ENCODE data around the gene ABI2.
"Not testable (repeated sequence)": the region's sequence is repeated elsewhere in the genome, so short reads cannot be mapped to it uniquely, and the experiment has no call there.

The ABI2 gene

GRCh38 chr2:203360833-203361430 lies 32.7 kb downstream of the ABI2 start:
- no peak for DNase-seq

DNA sequence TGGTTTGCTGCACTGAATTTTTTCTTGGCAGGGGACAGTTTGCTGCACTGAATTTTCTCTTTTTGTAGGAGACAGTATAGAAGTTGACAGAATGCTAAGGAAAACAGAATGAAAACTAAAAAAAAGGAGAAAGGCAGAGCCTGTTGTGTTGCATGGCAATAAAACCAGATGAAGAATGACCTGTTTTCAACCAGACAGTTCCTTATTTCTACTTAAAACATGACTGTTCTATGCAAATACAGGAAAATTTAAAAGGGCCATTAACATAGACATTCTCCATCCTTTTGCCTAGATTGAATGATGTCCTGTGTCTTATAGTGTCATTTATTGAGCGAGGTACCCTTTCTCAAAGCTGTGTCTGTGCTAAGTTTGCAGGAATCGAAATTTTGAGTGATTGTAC lies 33.3 kb downstream of the ABI2 start:
- no peak for DNase-seq

DNA sequence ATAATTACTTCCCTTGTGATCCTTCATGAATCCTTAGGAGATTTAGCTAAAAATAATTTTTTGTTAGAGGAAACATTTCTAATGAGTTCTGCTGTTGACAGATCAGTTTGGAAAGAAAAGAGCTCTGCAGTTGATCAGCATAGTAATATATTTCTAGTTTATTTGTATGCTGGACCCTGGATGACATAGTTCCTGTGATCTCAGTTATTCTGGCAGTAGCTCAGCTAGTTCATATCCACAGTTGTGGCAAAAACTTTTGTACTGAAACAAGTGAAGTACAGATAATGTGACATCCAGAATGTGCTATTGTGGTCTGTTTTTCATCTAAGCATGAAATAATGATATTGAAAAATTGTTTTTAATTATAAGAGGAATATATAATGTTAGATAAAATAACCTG lies 33.7 kb downstream of the ABI2 start:
- no peak for DNase-seq

DNA sequence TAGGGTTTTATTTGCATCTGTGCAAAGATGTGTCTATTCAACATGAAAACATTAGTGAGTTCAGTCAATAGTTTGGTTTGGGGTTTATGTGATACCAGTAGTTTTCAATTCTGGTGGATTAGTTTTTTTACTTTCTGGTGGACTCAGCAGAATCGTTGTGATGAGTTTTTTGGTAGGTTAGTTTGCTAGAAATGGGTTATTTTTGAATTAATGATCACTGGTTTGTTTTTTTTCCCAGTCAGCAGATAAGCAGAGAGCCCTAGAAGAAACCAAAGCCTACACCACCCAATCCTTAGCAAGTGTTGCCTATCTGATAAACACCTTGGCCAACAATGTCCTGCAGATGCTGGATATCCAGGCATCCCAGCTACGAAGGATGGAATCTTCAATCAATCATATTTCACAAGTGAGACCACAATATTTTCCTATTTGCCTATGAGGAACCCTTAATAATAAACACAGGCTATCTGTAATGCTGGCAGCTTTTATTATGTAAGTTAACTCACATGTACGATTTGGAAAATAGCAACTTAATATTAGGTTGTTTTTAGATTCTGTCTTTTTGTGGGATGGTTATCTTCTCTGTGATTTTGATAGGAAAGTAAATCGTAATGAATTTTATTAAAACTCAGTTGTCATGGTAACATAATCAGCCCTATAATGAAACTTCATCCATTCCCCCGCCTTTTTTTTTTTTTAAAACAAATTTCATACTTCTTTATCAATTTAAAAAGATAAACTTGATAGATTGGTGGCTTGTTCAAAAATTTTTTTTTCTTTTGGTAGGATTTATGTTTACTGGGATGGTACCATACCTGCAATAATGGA lies 38.7 kb downstream of the ABI2 start:
- DNase-seq = no peak

- DNase-seq = not testable (repeated sequence)
These were observed 44.5 kb downstream of the ABI2 start for GRCh38 chr2:203372706-203373105.

DNA sequence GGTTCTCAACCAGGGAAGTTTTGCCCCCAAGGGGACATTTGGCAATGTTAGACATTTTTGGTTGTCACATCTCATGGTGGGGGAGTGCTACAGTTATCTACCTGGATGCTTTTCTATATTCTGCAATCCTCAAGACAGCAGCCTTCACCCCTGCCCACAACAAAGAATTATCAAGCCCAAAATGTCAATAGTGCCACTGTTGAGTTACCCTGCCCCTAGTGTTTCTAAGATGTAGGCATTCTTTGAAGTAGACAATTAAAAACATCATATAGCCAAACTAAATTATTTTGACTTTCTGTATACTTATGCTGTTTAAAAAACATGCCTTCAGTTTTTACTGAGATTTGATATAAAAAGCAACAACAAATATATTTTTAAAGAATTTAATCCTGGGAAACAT lies 48.0 kb downstream of the ABI2 start:
- no peak for DNase-seq

DNA sequence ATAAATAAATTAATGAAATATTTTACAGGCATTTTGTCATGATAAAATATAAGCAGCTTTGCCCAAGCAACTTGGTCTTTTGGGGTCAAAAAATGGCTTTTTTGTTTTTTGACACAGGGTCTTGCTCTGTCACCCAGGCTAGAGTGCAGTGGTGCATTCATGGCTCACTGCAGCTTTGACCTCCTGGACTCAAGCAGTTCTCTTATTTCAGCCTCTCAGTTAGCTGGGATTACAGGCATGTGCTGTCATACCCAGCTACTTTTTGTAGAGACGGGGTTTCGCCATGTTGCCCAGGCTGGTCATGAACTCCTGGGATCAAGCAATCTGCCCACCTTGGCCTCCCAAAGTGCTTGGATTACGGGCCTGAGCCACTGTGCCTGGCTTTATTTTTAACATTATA lies 51.0 kb downstream of the ABI2 start:
- DNase-seq = no peak

DNA sequence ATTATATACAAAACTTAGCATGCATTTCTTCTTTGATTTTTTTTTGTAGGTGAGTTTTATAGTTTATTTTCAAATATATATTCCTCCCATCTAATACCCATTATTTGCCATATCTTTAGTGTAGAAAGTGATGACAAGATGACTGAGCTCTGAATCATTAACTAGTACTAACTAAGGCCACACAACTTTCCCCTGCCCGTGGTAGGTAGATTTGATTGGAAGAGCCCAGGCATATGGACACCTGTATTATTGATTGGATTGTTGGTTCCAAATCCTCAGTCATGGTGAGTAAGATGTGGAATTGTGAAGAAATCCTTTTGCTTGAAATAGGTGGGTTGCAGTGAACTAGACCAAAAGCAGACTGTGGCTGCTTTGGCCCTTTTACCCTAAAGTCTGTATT lies 54.8 kb downstream of the ABI2 start:
- no peak for DNase-seq

DNA sequence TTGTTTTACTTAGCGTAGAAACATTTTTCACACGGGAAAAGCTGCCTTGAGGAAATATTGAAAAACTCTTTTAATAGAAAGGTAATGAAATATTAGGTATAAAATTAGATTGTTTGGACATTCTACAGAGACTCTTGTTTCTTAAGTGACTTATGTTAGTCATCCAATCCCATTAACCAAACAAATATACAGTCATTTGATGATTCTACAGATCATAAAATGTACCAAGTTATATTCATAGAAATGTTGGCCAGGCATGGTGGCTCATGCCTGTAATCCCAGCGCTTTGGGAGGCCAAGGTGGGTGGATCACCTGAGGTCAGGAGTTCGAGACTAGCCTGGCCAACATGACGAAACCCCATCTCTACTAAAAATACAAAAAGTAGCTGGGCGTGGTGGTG lies 60.0 kb downstream of the ABI2 start:
- not testable (repeated sequence) for DNase-seq

GRCh38 chr2:203394519-203395227 lies 66.5 kb downstream of the ABI2 start:
- no peak for DNase-seq

GRCh38 chr2:203395858-203396257 lies 67.7 kb downstream of the ABI2 start:
- DNase-seq = no peak

- no peak for DNase-seq
These were observed 68.5 kb downstream of the ABI2 start for GRCh38 chr2:203396667-203397066.

DNA sequence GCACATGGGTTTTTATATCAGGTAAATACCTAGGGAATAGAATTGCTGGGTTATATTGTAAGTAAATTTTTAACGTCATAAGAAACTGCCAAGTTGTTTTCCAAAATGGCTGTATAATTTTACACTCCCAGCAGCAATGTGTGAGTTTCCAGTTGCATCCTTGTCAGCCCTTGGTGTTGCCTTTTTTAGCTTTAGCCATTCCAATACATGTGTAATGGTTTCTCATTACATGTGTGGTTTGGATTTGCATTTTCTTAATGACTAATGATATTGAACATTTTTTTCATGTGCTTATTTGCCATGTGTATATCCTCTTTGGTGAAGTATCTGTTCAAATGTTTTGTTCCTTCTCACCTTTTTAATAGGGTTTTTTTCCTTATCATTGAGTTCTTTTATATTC lies 70.8 kb downstream of the ABI2 start:
- no peak for DNase-seq

DNA sequence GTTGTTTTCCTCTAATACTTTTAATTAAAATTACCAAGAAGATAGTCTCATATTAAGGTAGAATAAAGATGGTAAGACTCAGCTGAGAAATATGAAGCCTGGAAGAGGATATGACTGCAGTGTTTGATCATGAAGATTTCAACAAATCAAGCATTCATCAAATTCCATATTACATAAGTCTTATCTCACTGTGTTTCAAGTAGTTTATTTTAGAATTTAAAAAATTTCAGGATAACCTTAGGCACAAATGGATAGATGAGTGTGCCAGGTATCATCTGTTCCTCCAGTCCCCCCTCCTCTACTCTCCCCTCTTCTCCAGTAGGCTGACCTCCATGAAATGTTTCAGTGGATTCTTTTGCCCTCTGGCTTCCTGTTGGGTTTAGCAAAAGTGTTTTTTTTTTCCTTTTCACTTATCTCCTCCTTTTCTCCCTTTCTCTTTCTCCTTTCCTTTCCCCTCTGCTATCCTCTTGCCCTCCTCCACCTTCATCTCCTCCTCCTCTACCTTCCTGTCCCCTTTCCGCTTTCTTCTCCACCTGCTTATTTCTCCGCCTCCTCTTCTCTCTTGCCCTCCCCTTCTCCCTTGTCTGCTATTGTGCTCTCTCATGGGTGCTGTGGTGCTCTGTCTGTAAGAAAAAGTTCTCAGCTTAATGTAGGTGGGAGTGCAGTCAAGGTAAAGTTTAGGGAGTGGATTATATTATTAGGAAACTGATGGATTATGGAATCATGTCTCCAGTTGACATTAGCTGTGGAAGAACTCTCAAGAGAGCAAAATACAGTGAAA lies 72.8 kb downstream of the ABI2 start:
- no peak for DNase-seq

DNA sequence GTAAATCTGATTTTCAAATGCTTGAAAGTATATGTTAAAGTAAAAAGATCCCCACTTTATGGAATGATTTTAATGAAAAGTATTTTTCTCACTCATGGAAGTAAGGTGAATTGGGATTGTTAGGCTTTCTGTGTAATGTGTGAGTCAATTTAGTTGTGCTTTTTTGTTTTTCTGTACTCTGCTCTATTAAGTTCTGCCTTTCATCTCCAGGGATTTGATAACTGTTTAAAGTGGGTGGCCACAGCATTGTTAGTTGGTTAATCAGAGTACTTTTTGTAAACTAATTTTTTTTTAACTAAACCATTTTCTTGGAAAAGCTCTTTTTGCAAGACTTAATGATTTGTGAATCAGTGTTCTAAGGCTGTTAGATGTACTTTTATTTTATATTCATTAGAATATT lies 76.8 kb downstream of the ABI2 start:
- no peak for DNase-seq

DNA sequence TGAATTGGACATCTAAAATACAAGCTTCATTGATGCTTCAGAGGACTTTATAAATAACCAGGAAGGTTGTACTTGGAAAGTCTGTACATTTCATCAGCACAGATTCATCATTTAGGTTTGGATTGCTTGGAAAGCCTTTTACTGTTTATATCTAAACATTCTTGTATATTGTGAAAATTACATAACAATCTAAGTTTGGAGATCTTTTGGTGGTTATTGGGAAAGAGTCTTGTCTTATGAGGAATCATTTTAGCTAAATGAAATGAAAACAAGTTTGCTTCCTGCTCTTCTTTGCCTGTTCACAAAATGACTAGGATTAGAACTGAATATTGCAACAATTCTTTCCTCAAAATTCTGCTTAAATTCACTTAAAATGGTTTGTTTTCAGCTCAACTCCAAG lies 79.3 kb downstream of the ABI2 start:
- no peak for DNase-seq

GRCh38 chr2:203412546-203413331 lies 84.5 kb downstream of the ABI2 start:
- no peak for DNase-seq

DNA sequence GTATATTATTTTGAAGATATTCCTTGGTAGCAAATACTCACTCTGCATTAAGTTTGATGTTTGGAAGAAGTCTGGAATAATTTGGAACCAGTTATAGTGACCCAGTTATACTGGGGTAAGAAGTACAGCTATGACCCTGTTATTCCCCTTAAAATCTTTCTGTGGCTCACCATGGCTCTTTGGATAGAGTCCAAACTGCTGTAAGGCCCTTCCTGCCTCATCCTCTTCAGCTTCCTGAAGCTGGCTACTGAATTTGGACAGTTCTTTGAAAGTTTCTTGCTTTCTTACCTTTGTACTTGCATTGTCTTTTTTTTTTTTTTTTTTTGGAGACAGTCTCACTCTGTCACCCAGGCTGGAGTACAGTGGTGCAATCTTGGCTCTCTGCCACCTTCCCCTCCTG lies 85.6 kb downstream of the ABI2 start:
- DNase-seq = no peak

DNA sequence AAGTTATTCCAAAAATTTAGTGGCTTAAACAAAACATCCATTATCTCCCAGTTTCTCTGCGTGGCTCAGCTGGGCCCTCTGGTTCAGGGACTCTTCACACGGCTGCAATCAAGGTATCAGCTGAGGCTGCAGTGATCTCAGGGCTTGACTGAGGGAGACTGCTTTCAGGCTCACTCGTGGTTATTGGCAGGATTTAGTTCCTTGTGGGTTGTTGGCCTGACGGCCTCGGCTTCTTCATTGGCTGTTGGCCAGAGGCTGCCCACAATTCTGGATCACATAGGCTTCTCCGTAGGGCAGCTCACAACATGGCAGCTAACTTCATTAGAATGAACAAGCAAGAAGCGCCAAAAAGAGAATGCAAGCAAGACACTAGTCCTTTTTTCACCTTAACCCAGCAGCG lies 90.1 kb downstream of the ABI2 start:
- no peak for DNase-seq

- DNase-seq = no peak
These were observed 98.9 kb downstream of the ABI2 start for GRCh38 chr2:203427061-203427460.

DNA sequence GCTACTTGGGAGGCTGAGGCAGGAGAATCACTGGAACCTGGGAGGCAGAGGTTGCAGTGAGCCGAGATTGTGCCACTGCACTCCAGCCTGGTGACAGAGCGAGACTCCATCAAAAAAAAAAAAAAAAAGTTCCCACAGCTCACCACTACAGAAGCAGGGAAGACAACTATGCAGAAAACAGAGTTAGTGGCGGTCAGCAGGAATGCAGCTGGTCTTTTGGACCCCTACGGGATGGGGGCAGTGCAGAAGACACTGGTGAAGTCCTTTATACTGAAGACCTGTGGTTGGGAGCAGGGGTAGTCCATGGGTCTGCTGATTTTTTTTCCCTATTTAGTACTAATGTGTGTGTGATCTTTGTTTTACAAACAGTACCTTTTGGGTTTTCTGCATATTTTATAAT lies 101.4 kb downstream of the ABI2 start:
- not testable (repeated sequence) for DNase-seq

- no peak for DNase-seq
These were observed 103.4 kb downstream of the ABI2 start for GRCh38 chr2:203431391-203432185.

Measured in stimulated activated CD4-positive, alpha-beta T cell treated with anti-CD3 and anti-CD28 coated beads, Interleukin-1b, Interleukin-23, amount 100 ng/mL, for 48 hours (primary cell).